H1 (cell line): ENCODE measurements around the gene RAB3B. TPM values are rescaled to one million over a fixed set of nuclear protein-coding genes. Genes with fewer than 3 reads are reported as not detected.

Source experiments
- CHD2 ChIP-seq: IDR thresholded peaks from 2 replicates; pipeline ENCODE4 v1.6.1; 2012; ENCODE audit warnings: low read length, improper control_type of control experiment
- EGR1 ChIP-seq: IDR thresholded peaks from 2 replicates; pipeline ENCODE4 v1.6.1; 2011; ENCODE audit warnings: low read depth, low read length, borderline replicate concordance
- polyA plus RNA-seq, 7 experiments: library from polyadenylated mRNA; depleted of rRNA in 3 of 7; stranded (reverse) in 5 of 7; unstranded in 2 of 7; fragments of >200 nt in 5 of 7; fragments of 200-250 nt in 2 of 7; gene quantifications; 1 replicate in 5 of 7; 2 replicates in 1 of 7; 4 replicates in 1 of 7; pipeline versions ENCODE4 v1.2.1 to v1.2.3, GENCODE V29; 2011 to 2013; ENCODE audit warnings: missing spikeins in 2 of 7, mixed read lengths in 2 of 7
- total RNA-seq: library from RNA; stranded (reverse); fragmentation: NEBNext Ultra II Directional; extraction: Animal tissue kit (Norgen Biotek cat#: 25700); gene quantifications from 2 replicates; pipeline ENCODE4 v1.2.1, GENCODE V29; 2021

Gene RAB3B
- total and polyA plus RNA-seq, 2 of the 8 experiments (the other 6 are each of a cell fraction or from before 2014, with no cell fraction given) = 12.5 to 36.8 TPM

DNA sequence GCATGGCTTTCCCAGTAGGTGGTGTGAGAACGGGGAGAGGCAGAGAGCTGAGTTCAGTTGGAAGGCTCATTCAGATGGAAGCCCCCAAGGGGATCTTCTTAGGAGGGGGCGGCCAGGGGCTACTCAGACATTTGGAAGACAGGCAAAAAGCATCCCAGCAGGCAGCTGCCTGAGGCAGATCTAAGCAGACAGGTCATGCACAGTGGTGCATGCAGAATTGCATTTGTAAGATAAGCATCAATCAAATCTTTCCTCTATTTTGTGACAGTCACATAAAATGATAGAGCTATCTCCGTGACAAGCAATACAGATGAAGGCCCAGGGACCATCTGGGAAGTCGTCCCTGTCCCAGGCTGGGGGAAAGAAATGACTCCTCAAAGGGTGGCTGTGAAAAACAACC, 3.8 kb downstream of the RAB3B start (continued):
- no peak for TF ChIP-seq CHD2
- no peak for TF ChIP-seq EGR1
- TF ChIP-seq, all 59 proteins: peak for 0
